T-helper 1 cell (primary cell): ENCODE data around the gene LRP1.

Experiments used
- DNase-seq, 5 donors: peaks; one replicate each; pipeline ENCODE4 v3.0.0-alpha.2; 2012 to 2020

The LRP1 gene

GRCh38 chr12:57094208-57095160 lies 33.8 kb upstream of the LRP1 start:
- no peak for DNase-seq

DNA sequence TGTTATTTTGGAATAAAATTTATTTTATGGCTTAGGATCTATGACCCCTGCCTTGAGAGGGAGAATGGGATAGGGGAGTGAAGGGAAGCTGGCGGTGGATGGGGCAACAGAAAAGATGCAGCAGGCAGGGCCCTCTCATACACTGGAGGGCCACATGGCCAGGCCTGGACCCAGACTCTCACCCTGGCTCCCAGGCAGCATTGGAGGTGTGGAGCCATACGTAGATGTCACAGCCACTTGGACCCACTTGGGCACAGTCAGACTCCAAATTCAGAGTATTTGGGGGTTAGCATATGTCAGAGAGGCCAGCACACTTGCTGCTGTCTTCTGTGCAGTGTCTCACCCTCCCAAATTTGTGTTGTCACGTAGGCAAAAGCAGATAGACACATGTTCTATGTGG lies 32.8 kb upstream of the LRP1 start:
- no peak for DNase-seq

DNA sequence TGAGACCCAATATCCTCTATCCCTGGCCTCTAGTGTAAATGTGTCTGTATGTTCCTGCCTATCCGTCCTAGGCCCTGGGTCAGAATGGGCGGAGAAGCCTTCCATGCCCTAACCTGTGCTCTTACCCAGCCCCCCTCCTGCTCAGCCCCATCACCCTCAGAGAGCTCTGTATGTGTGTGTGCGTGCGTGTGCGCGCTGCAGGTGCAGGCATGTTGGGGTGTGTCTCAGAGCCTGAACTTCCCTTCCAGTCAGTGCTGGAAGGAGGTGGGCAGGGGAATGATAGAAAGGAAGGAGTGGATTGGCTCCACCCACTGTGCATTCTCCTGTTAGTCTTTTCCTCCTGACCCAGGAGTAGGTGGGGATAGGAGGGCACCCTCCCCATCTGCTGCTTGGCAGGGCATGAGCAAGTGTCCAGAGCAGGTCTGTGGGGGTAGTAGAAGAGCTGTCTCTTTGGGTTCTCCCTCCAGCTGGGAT lies 32.1 kb upstream of the LRP1 start:
- no peak for DNase-seq

GRCh38 chr12:57096748-57097553 lies 31.3 kb upstream of the LRP1 start:
- DNase-seq: no peak

- DNase-seq: no peak
These were observed 30.8 kb upstream of the LRP1 start for GRCh38 chr12:57097554-57097835.

GRCh38 chr12:57098546-57098945 lies 29.7 kb upstream of the LRP1 start:
- DNase-seq: no peak

GRCh38 chr12:57099047-57099714 lies 29.1 kb upstream of the LRP1 start:
- no peak for DNase-seq

GRCh38 chr12:57099766-57100165 lies 28.5 kb upstream of the LRP1 start:
- DNase-seq: no peak

DNA sequence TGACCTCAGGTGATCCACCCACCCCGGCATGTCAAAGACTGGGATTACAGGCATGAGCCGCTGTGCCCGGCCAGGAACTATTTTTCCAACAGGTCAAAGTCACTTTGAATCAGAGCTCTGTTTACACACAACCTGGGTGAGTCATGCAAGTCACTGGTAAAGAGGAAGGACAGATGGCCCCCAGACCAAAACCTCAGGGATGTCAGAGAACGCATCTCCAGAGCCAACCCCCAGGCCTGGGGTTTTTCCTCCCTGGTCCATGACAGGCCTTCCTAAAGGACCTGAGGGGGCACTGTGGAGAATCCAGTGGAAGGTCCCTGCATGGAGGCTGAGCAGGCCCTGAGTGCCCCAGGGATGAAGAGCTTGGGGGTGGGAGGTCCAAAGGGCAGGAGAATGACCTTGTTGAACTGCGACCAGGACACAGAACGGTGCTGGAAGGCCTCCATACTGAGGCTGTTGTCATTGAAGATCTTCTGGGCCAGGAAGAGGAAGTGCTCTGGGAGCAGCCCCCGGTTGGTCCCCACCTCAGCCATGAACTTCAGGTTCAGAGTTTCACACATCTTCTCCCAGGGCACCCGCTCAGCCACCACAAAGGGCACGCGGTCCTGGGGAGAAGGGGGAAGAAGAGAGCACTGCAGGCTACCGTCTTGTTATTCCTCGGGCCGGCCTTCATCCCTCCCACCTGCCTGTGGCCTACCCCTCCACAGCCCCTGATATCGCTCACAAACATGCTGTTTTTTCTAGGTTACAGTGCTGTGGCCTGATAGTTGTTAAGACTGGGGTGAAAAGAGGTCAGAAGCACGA lies 26.2 kb upstream of the LRP1 start:
- DNase-seq: no peak

DNA sequence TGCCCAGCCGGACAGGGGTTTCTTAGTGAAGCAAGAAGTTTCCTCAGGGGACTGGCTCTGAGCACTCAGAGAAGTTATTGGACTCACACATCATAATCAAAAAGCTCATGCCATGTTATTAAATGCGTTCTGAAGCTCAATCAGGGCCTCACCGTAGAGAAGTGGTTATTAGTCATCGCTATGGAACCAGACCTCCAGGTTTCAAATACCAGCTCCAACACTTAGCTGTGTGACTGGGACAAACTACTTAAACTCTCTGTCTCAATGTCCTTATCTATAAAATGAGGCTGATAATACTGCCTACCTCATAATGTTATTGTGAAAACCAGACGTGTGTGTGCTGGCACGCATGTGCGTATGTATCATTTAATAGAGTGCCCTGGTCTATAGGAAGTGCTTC lies 24.4 kb upstream of the LRP1 start:
- DNase-seq: no peak

GRCh38 chr12:57104292-57104910 lies 23.9 kb upstream of the LRP1 start:
- DNase-seq: no peak

DNA sequence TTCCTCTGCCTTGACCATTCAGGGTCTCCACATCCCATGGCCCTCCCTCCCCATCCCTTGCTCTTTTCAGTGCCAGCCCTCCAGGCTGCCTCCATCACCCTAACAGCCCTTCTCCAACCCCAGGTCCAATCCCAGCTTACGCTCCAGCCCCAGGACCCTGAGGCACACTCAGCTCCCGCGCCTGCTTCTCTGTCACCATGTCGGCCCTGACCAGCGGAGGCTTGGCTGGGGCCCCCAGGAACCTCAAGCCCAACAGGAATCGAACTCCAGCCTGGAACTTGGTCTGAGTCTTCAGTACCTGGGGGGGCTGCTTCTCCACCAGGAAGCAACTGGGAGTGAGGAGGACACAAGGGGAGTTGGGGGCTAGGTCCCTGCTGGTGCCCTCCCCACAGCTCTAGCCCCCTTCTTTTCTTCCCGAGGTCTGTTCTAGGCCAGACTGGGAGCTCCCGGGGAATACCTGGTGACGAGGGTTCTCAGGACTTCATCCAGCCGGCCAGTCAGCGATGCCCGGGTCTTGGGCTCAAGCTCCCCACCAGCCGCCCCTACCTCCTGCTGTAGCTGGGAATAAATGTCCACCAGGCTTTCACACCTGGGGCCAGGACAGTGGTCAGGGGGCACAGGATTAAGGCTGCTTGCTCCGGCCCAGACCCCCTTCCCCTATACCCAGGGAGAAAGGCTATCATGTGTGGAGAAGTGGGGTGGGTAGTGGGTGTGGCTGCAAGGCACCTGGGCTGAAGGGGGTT lies 23.1 kb upstream of the LRP1 start:
- no peak for DNase-seq

GRCh38 chr12:57106021-57106708 lies 22.1 kb upstream of the LRP1 start:
- no peak for DNase-seq

DNA sequence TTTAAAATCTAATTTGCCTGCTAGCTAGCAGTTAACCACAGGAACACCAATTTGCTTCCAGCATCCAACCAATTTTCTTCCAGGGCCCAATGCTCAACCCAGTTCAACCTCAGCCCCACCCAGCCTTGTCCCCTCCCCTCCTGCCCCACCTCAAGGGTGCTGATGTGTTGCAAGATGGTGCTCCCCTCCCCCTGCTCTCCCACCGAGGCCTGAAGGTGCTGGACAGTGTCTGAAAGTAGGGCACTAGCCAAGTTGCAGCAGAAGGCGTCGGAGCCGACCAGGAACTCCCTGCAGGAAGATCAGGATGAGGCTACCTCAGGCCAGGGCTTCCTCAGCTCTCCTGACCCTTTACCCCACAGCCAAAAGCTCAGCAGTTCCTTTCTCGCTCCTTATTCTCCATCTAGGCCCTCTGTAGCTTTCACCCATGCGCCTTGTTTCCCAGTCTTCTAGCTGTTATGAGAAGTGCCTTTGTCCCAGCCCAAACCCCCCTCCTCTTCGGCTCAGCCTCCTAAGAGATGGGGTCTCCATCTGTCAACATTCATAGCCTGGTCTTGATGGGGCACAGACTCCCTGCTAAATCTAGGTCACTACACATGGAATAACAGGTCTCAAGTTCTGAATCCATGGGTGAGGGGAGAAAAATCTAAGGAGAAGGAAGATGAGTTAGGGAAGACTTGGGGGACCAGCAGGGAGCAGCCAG lies 20.7 kb upstream of the LRP1 start:
- no peak for DNase-seq

GRCh38 chr12:57109207-57110103 lies 18.8 kb upstream of the LRP1 start:
- DNase-seq: no peak

- peak; percentile 61 to 70 (median 69) for DNase-seq
These were observed 17.9 kb upstream of the LRP1 start for GRCh38 chr12:57110104-57111030.

DNA sequence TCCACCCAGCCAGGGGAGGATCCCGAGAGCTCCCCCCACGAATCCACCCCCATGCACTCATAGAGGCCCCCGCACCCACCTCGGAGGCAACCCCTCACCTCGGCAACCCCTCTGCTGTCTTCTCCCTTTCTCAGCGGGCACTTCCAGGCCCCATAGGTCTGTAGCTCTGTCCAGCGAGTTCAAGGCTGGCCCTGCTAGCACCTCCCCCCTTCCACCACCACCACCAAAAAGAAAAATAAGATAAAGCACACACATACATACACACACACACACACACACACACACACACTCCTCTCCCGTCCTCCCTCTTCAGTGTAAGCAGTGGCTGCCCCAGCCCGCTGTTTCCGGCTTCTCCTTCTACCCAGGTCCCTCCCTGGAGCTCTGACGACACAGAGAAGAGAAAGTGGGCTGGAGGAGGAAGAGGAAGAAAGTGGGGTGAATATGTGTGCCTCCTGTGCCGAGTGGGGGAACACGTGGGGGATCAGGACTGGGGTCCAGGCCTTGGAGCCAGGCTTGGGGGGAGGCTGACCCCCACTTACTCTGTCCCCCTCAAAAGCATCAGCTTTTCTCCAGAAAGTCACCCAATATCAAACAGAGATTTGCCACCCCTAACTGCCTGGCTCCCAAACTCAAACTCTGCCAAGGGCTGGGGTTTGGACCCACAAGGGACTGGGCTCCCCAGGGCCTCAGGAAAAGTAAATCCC lies 17.1 kb upstream of the LRP1 start, which contains the start of gene STAT6:
Gene STAT6, minus strand, starts transcription at position 332 of the 704 bp plus-strand sequence. CDS start 3,084 bp downstream, outside the sequence.
- peak; percentile 72 to 92 (median 82) for DNase-seq
